Vagina (tissue), 2 donors: ENCODE results near the gene ELMO1.
A peak's percentile ranks its signal among the peaks of the same experiment; 100 is the strongest.

ENCODE experiments used
- POLR2A ChIP-seq, 2 donors: fragments of 450-650 bp; IDR thresholded peaks; one replicate each; pipeline ENCODE4 v1.6.1; 2017; ENCODE audit warnings: antibody characterized with exemption in 2 of 2, mild to moderate bottlenecking in 2 of 2, moderate library complexity in 2 of 2
- POLR2AphosphoS5 ChIP-seq, 2 donors: sonication (generic); formaldehyde crosslinking; IDR thresholded peaks; one replicate each; pipeline ENCODE4 v1.9.0; 2017; ENCODE audit warnings: antibody characterized with exemption in 2 of 2, mild to moderate bottlenecking in 2 of 2, low read depth in 1 of 2; ENCODE audit not compliant: insufficient read depth in 1 of 2
- TF ChIP-seq, protein P1 (sequence below), 3 experiments: fragments of 450-650 bp in 2 of 3; fragments of 200-600 bp in 1 of 3; sonication (generic) in 1 of 3; IDR thresholded peaks; one replicate each; pipeline ENCODE4 v1.5.1; 2017 to 2019; ENCODE audit warnings: antibody characterized with exemption in 3 of 3, mild to moderate bottlenecking in 2 of 3, moderate library complexity in 2 of 3

DNA sequence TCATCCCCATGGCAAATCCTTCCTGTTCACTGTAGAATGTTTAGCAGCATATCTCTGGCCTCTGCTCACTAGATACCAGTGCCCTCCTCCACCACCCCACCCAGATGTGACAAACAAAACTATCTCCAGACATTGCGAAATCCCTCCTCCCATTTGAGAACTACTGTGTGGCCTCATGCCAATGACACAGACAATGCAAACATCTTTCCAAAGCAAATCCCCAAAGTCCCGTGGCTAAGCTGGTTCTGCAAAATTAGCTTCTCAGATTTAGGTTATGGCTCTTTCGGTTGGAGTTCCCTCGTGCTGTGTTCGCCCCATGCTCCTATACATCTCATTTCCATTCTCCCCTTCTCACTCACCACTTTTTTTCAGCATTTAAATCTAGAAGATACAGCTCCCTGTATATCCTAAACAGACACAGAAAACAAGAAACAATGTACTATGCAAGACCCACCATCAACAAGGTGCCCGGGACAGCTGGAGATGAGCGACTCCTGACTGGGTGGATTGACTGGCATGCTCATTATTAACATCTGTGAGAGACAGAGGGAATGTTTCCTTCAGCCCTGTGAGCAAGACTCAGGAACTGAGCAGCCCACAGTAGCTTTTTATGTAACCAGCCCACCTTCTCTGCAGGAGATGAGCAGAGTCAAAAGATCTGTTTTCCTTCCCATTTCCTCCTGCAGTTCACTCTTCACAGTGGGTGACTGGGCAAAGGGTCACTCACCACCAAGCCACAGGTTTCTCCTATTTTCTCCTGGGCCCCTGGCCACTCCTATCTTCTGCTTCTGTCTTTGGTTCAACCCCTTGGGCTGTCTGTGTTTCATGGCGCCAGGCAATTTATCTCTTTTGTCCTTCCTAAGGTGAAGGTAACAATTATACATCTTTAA, 498.7 kb downstream of the ELMO1 start:
- TF ChIP-seq, protein P1, sequence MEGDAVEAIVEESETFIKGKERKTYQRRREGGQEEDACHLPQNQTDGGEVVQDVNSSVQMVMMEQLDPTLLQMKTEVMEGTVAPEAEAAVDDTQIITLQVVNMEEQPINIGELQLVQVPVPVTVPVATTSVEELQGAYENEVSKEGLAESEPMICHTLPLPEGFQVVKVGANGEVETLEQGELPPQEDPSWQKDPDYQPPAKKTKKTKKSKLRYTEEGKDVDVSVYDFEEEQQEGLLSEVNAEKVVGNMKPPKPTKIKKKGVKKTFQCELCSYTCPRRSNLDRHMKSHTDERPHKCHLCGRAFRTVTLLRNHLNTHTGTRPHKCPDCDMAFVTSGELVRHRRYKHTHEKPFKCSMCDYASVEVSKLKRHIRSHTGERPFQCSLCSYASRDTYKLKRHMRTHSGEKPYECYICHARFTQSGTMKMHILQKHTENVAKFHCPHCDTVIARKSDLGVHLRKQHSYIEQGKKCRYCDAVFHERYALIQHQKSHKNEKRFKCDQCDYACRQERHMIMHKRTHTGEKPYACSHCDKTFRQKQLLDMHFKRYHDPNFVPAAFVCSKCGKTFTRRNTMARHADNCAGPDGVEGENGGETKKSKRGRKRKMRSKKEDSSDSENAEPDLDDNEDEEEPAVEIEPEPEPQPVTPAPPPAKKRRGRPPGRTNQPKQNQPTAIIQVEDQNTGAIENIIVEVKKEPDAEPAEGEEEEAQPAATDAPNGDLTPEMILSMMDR (IDR thresholded peaks at IDR 0.05): no peak
- TF ChIP-seq POLR2A (IDR thresholded peaks at IDR 0.05) (no peak), POLR2AphosphoS5 (IDR thresholded peaks at IDR 0.05; ENCODE audit: insufficient read depth in 1 of 2, low read depth in 1 of 2) (peak in 1 of 2 donors; percentile 20)
